A673 (cell line): ENCODE data around the gene ZNF597.

Experiments
- CTCF ChIP-seq: fragments of 300-800, 200-600 bp; sonication (generic); conservative IDR thresholded peaks from 2 replicates; pipeline ENCODE4 v1.5.1; 2017; ENCODE audit warnings: low read depth, mild to moderate bottlenecking, antibody characterized with exemption, low read length, moderate library complexity, mixed read lengths
- EZH2 ChIP-seq: fragments of 200-600 bp; sonication (generic); IDR thresholded peaks from 2 replicates; pipeline ENCODE4 v1.6.1; 2017; ENCODE audit warnings: borderline replicate concordance, low read depth, mild to moderate bottlenecking, mixed read lengths, antibody characterized with exemption, low read length; ENCODE audit not compliant: poor library complexity, severe bottlenecking

DNA sequence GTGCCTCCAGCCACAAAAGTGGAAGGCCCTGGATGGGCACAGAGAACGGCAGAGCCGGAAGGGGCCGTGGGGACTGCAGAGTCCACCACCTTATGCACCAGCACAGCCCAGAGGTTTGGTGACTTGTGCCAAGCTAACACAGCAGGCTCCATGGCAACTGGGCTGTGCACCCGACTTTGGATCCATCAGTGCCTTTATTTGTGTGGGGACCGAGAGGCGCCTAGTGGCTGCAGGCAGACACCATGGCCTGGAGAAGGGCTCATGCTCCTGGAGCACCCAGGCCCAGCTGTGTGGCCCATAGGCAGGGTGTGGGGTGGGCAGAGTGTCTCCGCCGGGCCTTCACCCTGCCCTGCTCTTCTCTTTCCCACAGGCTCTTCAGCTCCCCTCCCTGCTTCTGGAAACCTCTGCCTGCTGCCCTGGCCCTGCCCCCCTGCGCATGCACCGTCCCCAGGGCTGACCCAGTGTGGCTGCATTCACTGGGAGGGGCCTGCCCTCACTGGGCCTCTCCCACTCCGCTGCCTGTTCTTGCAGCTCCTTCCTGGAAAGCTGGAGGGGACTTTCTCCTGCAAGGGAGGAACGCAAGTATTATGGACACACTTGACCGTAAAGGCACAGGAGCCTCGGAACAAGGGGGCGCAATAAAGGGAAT is 41.9 kb upstream of the ZNF597 start:
- TF ChIP-seq CTCF (no peak), EZH2 (no peak)
